AML-193 (cell line): Measurements from ENCODE around the gene RIC1.
"Not testable (repeated sequence)": the region's sequence is repeated elsewhere in the genome, so short reads cannot be mapped to it uniquely, and the experiment has no call there.

Source experiments
- DNase-seq, 2 experiments: peaks; one replicate each; lab custom pipeline; 2025; lab: John Stamatoyannopoulos, UW

RIC1 gene

GRCh38 chr9:5786370-5787127 lies 157.6 kb downstream of the RIC1 start:
- no peak for DNase-seq

GRCh38 chr9:5787220-5787619 lies 158.3 kb downstream of the RIC1 start:
- DNase-seq = no peak

- no peak for DNase-seq
Measured at GRCh38 chr9:5787759-5788302, 158.9 kb downstream of the RIC1 start.

GRCh38 chr9:5789489-5789888 lies 160.6 kb downstream of the RIC1 start:
- no peak for DNase-seq

GRCh38 chr9:5790923-5791322 lies 162.0 kb downstream of the RIC1 start:
- no peak for DNase-seq

GRCh38 chr9:5791870-5792269 lies 163.0 kb downstream of the RIC1 start:
- no peak for DNase-seq

- no peak for DNase-seq
Measured at GRCh38 chr9:5793812-5794211, 164.9 kb downstream of the RIC1 start.

- no peak for DNase-seq
Measured at GRCh38 chr9:5796298-5796697, 167.4 kb downstream of the RIC1 start.

- DNase-seq = no peak
Measured at GRCh38 chr9:5798581-5798980, 169.7 kb downstream of the RIC1 start.

- peak; percentile 11 to 17 for DNase-seq
Measured at GRCh38 chr9:5799314-5799713, 170.4 kb downstream of the RIC1 start.

- DNase-seq = not testable (repeated sequence)
Measured at GRCh38 chr9:5800378-5800777, 171.5 kb downstream of the RIC1 start.

- DNase-seq = no peak
Measured at GRCh38 chr9:5800969-5801738, 172.2 kb downstream of the RIC1 start.

GRCh38 chr9:5801739-5802113 lies 172.8 kb downstream of the RIC1 start:
- DNase-seq = no peak

GRCh38 chr9:5805478-5805877 lies 176.6 kb downstream of the RIC1 start:
- DNase-seq = no peak

GRCh38 chr9:5811751-5812150 lies 182.8 kb downstream of the RIC1 start:
- no peak for DNase-seq

GRCh38 chr9:5813824-5814223 lies 184.9 kb downstream of the RIC1 start:
- no peak for DNase-seq

GRCh38 chr9:5815461-5815860 lies 186.6 kb downstream of the RIC1 start:
- no peak for DNase-seq

GRCh38 chr9:5817862-5818261 lies 189.0 kb downstream of the RIC1 start:
- no peak for DNase-seq

GRCh38 chr9:5818424-5819142 lies 189.7 kb downstream of the RIC1 start:
- no peak for DNase-seq

- DNase-seq = no peak
Measured at GRCh38 chr9:5819174-5819573, 190.3 kb downstream of the RIC1 start.

- no peak for DNase-seq
Measured at GRCh38 chr9:5820425-5820824, 191.5 kb downstream of the RIC1 start.

GRCh38 chr9:5825223-5825622 lies 196.3 kb downstream of the RIC1 start:
- no peak for DNase-seq
